Adrenal gland (tissue), 5 donors: Measurements from ENCODE around the gene ZNF823.

Experiments used
- CTCF ChIP-seq, 6 experiments: fragments of 450-650 bp in 4 of 6; fragments of 200-600 bp in 2 of 6; sonication (generic) in 1 of 6; IDR thresholded peaks; 1 replicate in 5 of 6; 2 replicates in 1 of 6; pipeline versions ENCODE4 v1.5.1 to v1.8.0; 2016 to 2021; ENCODE audit warnings: antibody characterized with exemption in 6 of 6, mild to moderate bottlenecking in 2 of 6, moderate library complexity in 1 of 6
- POLR2A ChIP-seq, 2 donors: fragments of 450-650 bp; IDR thresholded peaks; one replicate each; pipeline ENCODE4 v1.6.1; 2017; ENCODE audit warnings: antibody characterized with exemption in 2 of 2, mild to moderate bottlenecking in 2 of 2, moderate library complexity in 1 of 2
- donor health status: DM: no; HTN: no; CAD: no.

- no peak for TF ChIP-seq CTCF (IDR thresholded peaks at IDR 0.05)
- no peak for TF ChIP-seq POLR2A (IDR thresholded peaks at IDR 0.05)
Measured at GRCh38 chr19:11708457-11708856, 30.3 kb downstream of the ZNF823 start.
